ENCODE data around the gene MRNIP. TPM values are rescaled to one million over a fixed set of nuclear protein-coding genes. Genes with fewer than 3 reads are reported as not detected.

Gene MRNIP
- total and polyA plus RNA-seq, 2 of the 8 experiments (the other 6 are each of a cell fraction or from before 2014, with no cell fraction given) = 29.6 TPM

- peak in 2 of 3 experiments; percentile 62 to 80; a peak in 3 of 4 replicates for TF ChIP-seq CTCF (IDR thresholded peaks at IDR 0.05; ENCODE audit: control extremely low read depth in 1 of 3, insufficient read depth in 1 of 3, low read depth in 1 of 3, low read length in 3 of 3)
- TF ChIP-seq SP2 (IDR thresholded peaks at IDR 0.05; ENCODE audit: low read length) = no peak
- TF ChIP-seq HDAC2 (IDR thresholded peaks at IDR 0.05; ENCODE audit: borderline replicate concordance in 1 of 2, low read depth in 2 of 2, low read length in 2 of 2) = no peak
- TF ChIP-seq CBX5 (IDR thresholded peaks at IDR 0.05; ENCODE audit: low read depth, low read length) = no peak
- no peak for TF ChIP-seq CEBPB (IDR thresholded peaks at IDR 0.05; ENCODE audit: low read depth, low read length)
- TF ChIP-seq SIX5 (IDR thresholded peaks at IDR 0.05; ENCODE audit: low read depth, low read length) = no peak
- no peak for TF ChIP-seq SIRT6 (IDR thresholded peaks at IDR 0.05; ENCODE audit: low read length)
- TF ChIP-seq JUN (IDR thresholded peaks at IDR 0.05; ENCODE audit: low read depth, low read length) = no peak
- no peak for TF ChIP-seq ZNF274 (IDR thresholded peaks at IDR 0.05; ENCODE audit: borderline replicate concordance, extremely low read depth, low read length)
- no peak for TF ChIP-seq ATF2 (IDR thresholded peaks at IDR 0.05; ENCODE audit: low read length)
- no peak for TF ChIP-seq BRCA1 (IDR thresholded peaks at IDR 0.05; ENCODE audit: low read depth, low read length)
- no peak for TF ChIP-seq CHD1 (IDR thresholded peaks at IDR 0.05; ENCODE audit: low read depth, low read length)
Measured at GRCh38 chr5:179870403-179870903, 11.8 kb upstream of the MRNIP start (continued).

All from H1 (cell line).